H1 (cell line): Measurements from ENCODE around the gene DNAJC10.

Source experiments
- POLR2AphosphoS5 ChIP-seq: IDR thresholded peaks from 2 replicates; pipeline ENCODE4 v1.6.1; 2011; ENCODE audit warnings: low read depth, low read length
- POU5F1 ChIP-seq: IDR thresholded peaks from 2 replicates; pipeline ENCODE4 v1.6.1; 2011; ENCODE audit warnings: low read depth, mild to moderate bottlenecking, low read length, moderate library complexity

DNA sequence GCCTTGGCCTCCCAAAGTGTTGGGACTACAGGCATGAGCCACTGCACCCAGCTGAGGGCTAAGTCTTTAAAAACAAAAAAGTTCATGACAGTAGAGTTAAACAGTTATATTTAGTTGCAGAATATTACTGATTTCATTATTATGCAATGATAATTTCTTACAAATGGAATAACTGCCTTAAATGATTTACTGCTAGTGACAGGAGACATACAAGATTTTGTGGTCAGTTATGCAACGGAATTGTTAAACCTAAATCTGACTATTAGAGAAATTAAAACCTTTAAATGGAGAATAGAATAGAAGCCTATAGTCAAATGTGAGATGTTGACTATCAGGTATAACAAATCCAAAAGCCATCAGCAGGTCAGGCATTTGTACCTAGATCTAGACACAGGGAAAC is 10.3 kb upstream of the DNAJC10 start:
- TF ChIP-seq POLR2AphosphoS5 (no peak), POU5F1 (no peak)
